B cell (primary cell): ENCODE results near the gene RAC2. TPM values are rescaled to one million over a fixed set of nuclear protein-coding genes. Genes with fewer than 3 reads are reported as not detected.

Experiments
- ATAC-seq: fragments of 200-7000 bp; cut with Tn5 transposase; one replicate; pipeline ENCODE4 v1.10.0; 2021; ENCODE audit warnings: low read depth, mild to moderate bottlenecking, moderate number of reproducible peaks, moderate library complexity
- CTCF ChIA-PET: fragments of 350-600 bp; sonication (Branson Sonifier 250); formaldehyde crosslinking; loops from one replicate; lab custom pipeline; 2021; ENCODE audit warnings: antibody characterized with exemption, inconsistent platforms; lab: Charles Lee
- POLR2A ChIA-PET: fragments of 350-600 bp; sonication (Branson Sonifier 250); formaldehyde crosslinking; loops from one replicate; lab custom pipeline; 2021; ENCODE audit warnings: antibody characterized with exemption; lab: Charles Lee
- DNase-seq: peaks from one replicate; pipeline ENCODE4 v3.0.0; 2013
- H2AFZ ChIP-seq: 2 replicates; pipeline ENCODE4 v1.6.1; 2012; ENCODE audit warnings: mild to moderate bottlenecking, low read depth, low read length; ENCODE audit not compliant: insufficient read depth, poor library complexity, severe bottlenecking
- H3K27ac ChIP-seq, 2 donors: 1 replicate in 1 of 2; 2 replicates in 1 of 2; pipeline ENCODE4 v1.5.1; 2012 to 2013; ENCODE audit warnings: low read length in 2 of 2, mild to moderate bottlenecking in 2 of 2, moderate library complexity in 1 of 2
- H3K27me3 ChIP-seq, 4 experiments: fragments of 200-600 bp in 1 of 4; sonication (generic) in 1 of 4; replicated peaks in 1 of 4; 1 replicate in 2 of 4; 2 replicates in 2 of 4; pipeline versions ENCODE4 v1.6.1 to v1.7.0; 2013 to 2016; ENCODE audit warnings: low read length in 3 of 4, mild to moderate bottlenecking in 2 of 4, mixed read lengths in 1 of 4, moderate library complexity in 1 of 4; ENCODE audit not compliant: insufficient read depth in 4 of 4, control insufficient read depth in 3 of 4; ENCODE audit errors: control extremely low read depth in 1 of 4
- H3K36me3 ChIP-seq, 2 experiments: replicated peaks in 1 of 2; 1 replicate in 1 of 2; 2 replicates in 1 of 2; pipeline versions ENCODE4 v1.6.1 to v1.7.1; 2013; ENCODE audit warnings: low read length in 1 of 2; ENCODE audit not compliant: insufficient read depth in 2 of 2, control insufficient read depth in 1 of 2; ENCODE audit errors: control extremely low read depth in 1 of 2, extremely low read depth in 1 of 2
- H3K4me1 ChIP-seq, 2 donors: fragments of 200-600 bp in 1 of 2; sonication (generic) in 1 of 2; 1 replicate in 1 of 2; 2 replicates in 1 of 2; pipeline versions ENCODE4 v1.5.1 to v1.6.1; 2013 to 2017; ENCODE audit warnings: low read length in 2 of 2; ENCODE audit not compliant: control insufficient read depth in 2 of 2, insufficient read depth in 2 of 2
- H3K4me2 ChIP-seq: replicated peaks from 2 replicates; pipeline ENCODE3; 2012; ENCODE audit warnings: mild to moderate bottlenecking, low read depth, low read length; ENCODE audit not compliant: poor library complexity, severe bottlenecking
- H3K4me3 ChIP-seq, 5 experiments: fragments of 200-600 bp in 1 of 5; sonication (generic) in 1 of 5; 1 replicate in 3 of 5; 2 replicates in 2 of 5; pipeline versions ENCODE4 v1.5.1 to v1.7.0; 2011 to 2016; ENCODE audit warnings: low read length in 4 of 5, mild to moderate bottlenecking in 4 of 5, low read depth in 2 of 5, control low read depth in 1 of 5, moderate library complexity in 1 of 5; ENCODE audit not compliant: insufficient read depth in 1 of 5; ENCODE audit errors: control extremely low read depth in 1 of 5, extremely low read depth in 1 of 5
- H3K79me2 ChIP-seq: fragments of 200-600 bp; sonication (generic); one replicate; pipeline ENCODE4 v1.6.0; 2016; ENCODE audit warnings: low read length; ENCODE audit not compliant: control insufficient read depth, insufficient read depth
- H3K9ac ChIP-seq: fragments of 200-600 bp; sonication (generic); 2 replicates; pipeline ENCODE4 v1.6.1; 2017; ENCODE audit warnings: mild to moderate bottlenecking, low read length, moderate library complexity
- H3K9me3 ChIP-seq, 3 donors: one replicate each; pipeline versions ENCODE4 v1.6.1 to v1.7.1; 2013; ENCODE audit warnings: low read length in 2 of 3; ENCODE audit not compliant: control insufficient read depth in 2 of 3, insufficient read depth in 1 of 3; ENCODE audit errors: control extremely low read depth in 1 of 3
- H4K20me1 ChIP-seq: 2 replicates; pipeline ENCODE4 v1.6.0; 2012; ENCODE audit warnings: mild to moderate bottlenecking, low read length; ENCODE audit not compliant: insufficient read depth, control insufficient read depth, poor library complexity, severe bottlenecking
- H3K27ac Mint-ChIP-seq: one replicate; pipeline ENCODE4 v1.8.0; 2021; ENCODE audit warnings: mixed read lengths
- H3K27me3 Mint-ChIP-seq: one replicate; pipeline ENCODE4 v1.8.0; 2021; ENCODE audit warnings: mixed read lengths
- H3K4me1 Mint-ChIP-seq: one replicate; pipeline ENCODE4 v1.8.0; 2021; ENCODE audit warnings: mixed read lengths
- H3K4me3 Mint-ChIP-seq: one replicate; pipeline ENCODE4 v1.8.0; 2021; ENCODE audit warnings: mixed read lengths
- H3K9me3 Mint-ChIP-seq: one replicate; pipeline ENCODE4 v1.8.0; 2022; ENCODE audit warnings: mixed read lengths; ENCODE audit not compliant: insufficient read depth
- EZH2 ChIP-seq: IDR thresholded peaks from 2 replicates; pipeline ENCODE4 v1.6.1; 2012; ENCODE audit warnings: borderline replicate concordance, low read depth, mild to moderate bottlenecking, moderate library complexity, low read length; ENCODE audit not compliant: insufficient read depth, poor library complexity, severe bottlenecking
- WGBS: methylation state at CpG from one replicate; pipeline ENCODE4 v1.1.5; 2013; ENCODE audit warnings: missing lambda C conversion rate; ENCODE audit not compliant: insufficient coverage; 5-methylcytosine and 5-hydroxymethylcytosine counted together
- intact Hi-C: fragments of 100-400 bp; cut with micrococcal nuclease; formaldehyde crosslinking; loops from one replicate; pipeline ENCODE4 v1.10.0; 2022
- polyA plus RNA-seq: library from polyadenylated mRNA; depleted of rRNA; stranded (reverse); fragments of >200 nt; gene quantifications from 2 replicates; pipeline ENCODE4 v1.2.3, GENCODE V29; 2012
- total RNA-seq, 2 donors: library from RNA; stranded (reverse); fragments of 120-200 nt in 1 of 2; gene quantifications; 1 replicate in 1 of 2; 2 replicates in 1 of 2; pipeline versions ENCODE4 v1.2.3 to v1.2.4, GENCODE V29; 2013 to 2022
- TF ChIP-seq, protein P1 (sequence below): fragments of 200-600 bp; IDR thresholded peaks from one replicate; pipeline ENCODE4 v1.8.0; 2022; ENCODE audit warnings: antibody characterized with exemption, mild to moderate bottlenecking

Gene RAC2
- total and polyA plus RNA-seq, 2 donors (not counting 1 experiment from before 2014, with no cell fraction given): 273 to 776 TPM

- Histone ChIP-seq H4K20me1 (no peaks in the 10 kb centered on the region), H3K4me1 (peaks cover 0 to 14% of the 10 kb centered on the region in 2 donors), H3K4me3 (no peak overlapping the region), H3K27ac (no peak overlapping the region), H3K27me3 (peaks cover 0 to 3% (median 0%) of the 10 kb centered on the region in 4 experiments), H2AFZ (no peak overlapping the region), H3K4me2 (no peak overlapping the region), H3K36me3 (no peaks in the 10 kb centered on the region), H3K79me2 (no peaks in the 10 kb centered on the region), H3K9ac (no peak overlapping the region), H3K9me3 (peaks cover 0 to 3% (median 0%) of the 10 kb centered on the region in 3 donors)
- intact Hi-C loops: no loop called here
- POLR2A ChIA-PET: no interaction called here
- H3K27ac Mint-ChIP-seq: no peak overlapping the region
- no peaks in the 10 kb centered on the region for H3K9me3 Mint-ChIP-seq
- peaks cover 9% of the 10 kb centered on the region for H3K4me1 Mint-ChIP-seq
- H3K27me3 Mint-ChIP-seq: no peaks in the 10 kb centered on the region
- DNase-seq: no peak
- no peak for ATAC-seq
- CTCF ChIA-PET: no interaction called here
- no peak overlapping the region for H3K4me3 Mint-ChIP-seq
- TF ChIP-seq, protein P1, sequence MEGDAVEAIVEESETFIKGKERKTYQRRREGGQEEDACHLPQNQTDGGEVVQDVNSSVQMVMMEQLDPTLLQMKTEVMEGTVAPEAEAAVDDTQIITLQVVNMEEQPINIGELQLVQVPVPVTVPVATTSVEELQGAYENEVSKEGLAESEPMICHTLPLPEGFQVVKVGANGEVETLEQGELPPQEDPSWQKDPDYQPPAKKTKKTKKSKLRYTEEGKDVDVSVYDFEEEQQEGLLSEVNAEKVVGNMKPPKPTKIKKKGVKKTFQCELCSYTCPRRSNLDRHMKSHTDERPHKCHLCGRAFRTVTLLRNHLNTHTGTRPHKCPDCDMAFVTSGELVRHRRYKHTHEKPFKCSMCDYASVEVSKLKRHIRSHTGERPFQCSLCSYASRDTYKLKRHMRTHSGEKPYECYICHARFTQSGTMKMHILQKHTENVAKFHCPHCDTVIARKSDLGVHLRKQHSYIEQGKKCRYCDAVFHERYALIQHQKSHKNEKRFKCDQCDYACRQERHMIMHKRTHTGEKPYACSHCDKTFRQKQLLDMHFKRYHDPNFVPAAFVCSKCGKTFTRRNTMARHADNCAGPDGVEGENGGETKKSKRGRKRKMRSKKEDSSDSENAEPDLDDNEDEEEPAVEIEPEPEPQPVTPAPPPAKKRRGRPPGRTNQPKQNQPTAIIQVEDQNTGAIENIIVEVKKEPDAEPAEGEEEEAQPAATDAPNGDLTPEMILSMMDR: no peak
- no peak for TF ChIP-seq EZH2
- 91% methylated on average over 12 of the region's 12 CpGs for WGBS
These were observed 59.7 kb downstream of the RAC2 start for GRCh38 chr22:37184380-37184755.

DNA sequence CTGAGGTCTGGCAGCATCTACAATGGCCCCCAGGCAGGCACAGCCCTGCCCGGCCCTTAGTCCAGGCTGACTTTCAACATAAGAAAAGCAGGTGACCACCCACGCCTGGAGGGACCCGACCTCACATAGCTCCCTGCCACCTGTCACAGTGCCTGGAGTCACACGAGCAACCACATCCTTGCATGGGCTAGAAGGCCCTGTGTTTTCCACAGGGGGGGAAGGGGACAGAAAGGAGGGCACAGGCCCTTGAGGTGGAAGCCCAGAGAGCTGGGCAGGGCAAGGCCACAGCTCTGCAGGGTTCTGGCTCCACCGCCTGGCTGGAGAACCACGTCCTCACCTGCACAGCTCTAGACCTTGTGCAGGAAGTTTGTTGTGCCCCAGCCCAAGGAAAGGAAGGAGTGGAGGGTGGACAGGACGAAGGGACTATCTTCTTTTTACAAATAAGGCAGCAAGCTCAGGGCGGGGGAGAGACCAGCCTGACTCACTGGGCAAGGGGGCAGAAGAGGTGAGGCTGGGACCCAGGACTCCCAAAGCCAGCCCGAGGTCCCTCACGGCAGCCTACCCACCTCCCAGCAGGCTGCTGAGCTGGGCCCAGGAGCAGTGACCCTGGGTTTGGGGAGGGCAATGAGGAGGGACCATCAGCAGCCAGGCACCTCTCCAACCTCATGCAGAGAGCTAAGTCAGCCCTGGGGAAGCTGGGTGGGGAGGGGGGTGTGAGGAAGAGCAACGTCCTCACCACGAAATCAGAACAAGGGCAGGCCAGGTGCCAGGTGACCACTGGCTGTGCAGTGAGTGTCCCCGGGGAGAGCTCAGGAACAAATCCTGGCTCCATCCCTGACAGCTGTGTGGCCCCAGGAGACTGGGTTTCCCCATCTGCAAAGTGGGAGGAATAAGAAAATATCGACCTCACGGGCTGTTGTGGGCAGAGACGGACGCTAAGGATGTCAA lies 60.4 kb downstream of the RAC2 start:
- Histone ChIP-seq H4K20me1 (no peaks in the 10 kb centered on the region), H3K9ac (no peak overlapping the region), H3K4me1 (peaks cover 0 to 14% of the 10 kb centered on the region in 2 donors), H3K27me3 (peaks cover 0 to 3% (median 0%) of the 10 kb centered on the region in 4 experiments), H3K27ac (no peak overlapping the region), H3K9me3 (peaks cover 0 to 3% (median 0%) of the 10 kb centered on the region in 3 donors), H3K36me3 (no peaks in the 10 kb centered on the region), H3K4me3 (no peak overlapping the region), H3K79me2 (no peaks in the 10 kb centered on the region), H2AFZ (no peak overlapping the region), H3K4me2 (no peak overlapping the region)
- H3K9me3 Mint-ChIP-seq: no peaks in the 10 kb centered on the region
- POLR2A ChIA-PET: no interaction called here
- H3K4me1 Mint-ChIP-seq: peaks cover 9% of the 10 kb centered on the region
- intact Hi-C loops: no loop called here
- no peaks in the 10 kb centered on the region for H3K27me3 Mint-ChIP-seq
- CTCF ChIA-PET: interaction anchor here (1.2 kb wide), 1 partner anchor 77 kb away, joined by 5 read pairs; no protein-coding TSS in a partner anchor
- DNase-seq (no peak), ATAC-seq (no peak)
- H3K4me3 Mint-ChIP-seq: no peak overlapping the region
- WGBS: 69% methylated on average over 11 of the region's 17 CpGs
- TF ChIP-seq, protein P1: no peak
- no peak for TF ChIP-seq EZH2
- H3K27ac Mint-ChIP-seq: no peak overlapping the region
